Measurements from ENCODE around the gene PARD6G.

The PARD6G gene

GRCh38 chr18:80210312-80211083, 36.8 kb downstream of the PARD6G start:
- DNase-seq = no peak

GRCh38 chr18:80208620-80209019, 38.7 kb downstream of the PARD6G start:
- DNase-seq = no peak

GRCh38 chr18:80205294-80205693, 42.0 kb downstream of the PARD6G start:
- DNase-seq = no peak

GRCh38 chr18:80204142-80204541, 43.2 kb downstream of the PARD6G start:
- no peak for DNase-seq

GRCh38 chr18:80203249-80203648, 44.1 kb downstream of the PARD6G start:
- DNase-seq = no peak

GRCh38 chr18:80202264-80202998, 44.9 kb downstream of the PARD6G start:
- DNase-seq = no peak

- no peak for DNase-seq
Observed at GRCh38 chr18:80201739-80202138, 45.6 kb downstream of the PARD6G start.

- DNase-seq = no peak
Observed at GRCh38 chr18:80200932-80201672, 46.2 kb downstream of the PARD6G start.

- no peak for DNase-seq
Observed at GRCh38 chr18:80200171-80200931, 47.0 kb downstream of the PARD6G start.

GRCh38 chr18:80198994-80199748, 48.1 kb downstream of the PARD6G start:
- no peak for DNase-seq

- no peak for DNase-seq
Observed at GRCh38 chr18:80198391-80198790, 48.9 kb downstream of the PARD6G start.

- no peak for DNase-seq
Observed at GRCh38 chr18:80197528-80197927, 49.8 kb downstream of the PARD6G start.

- no peak for DNase-seq
Observed at GRCh38 chr18:80196528-80197320, 50.6 kb downstream of the PARD6G start.

GRCh38 chr18:80194874-80195570, 52.3 kb downstream of the PARD6G start:
- no peak for DNase-seq

GRCh38 chr18:80193701-80194100, 53.6 kb downstream of the PARD6G start:
- no peak for DNase-seq

- no peak for DNase-seq
Observed at GRCh38 chr18:80192653-80193385, 54.5 kb downstream of the PARD6G start.

GRCh38 chr18:80191907-80192652, 55.2 kb downstream of the PARD6G start:
- no peak for DNase-seq

- no peak for DNase-seq
Observed at GRCh38 chr18:80191264-80191663, 56.0 kb downstream of the PARD6G start.

- no peak for DNase-seq
Observed at GRCh38 chr18:80190311-80190710, 57.0 kb downstream of the PARD6G start.
